Lower leg skin (tissue), 3 donors: ENCODE measurements around the gene BTBD17.

Source experiments
- CTCF ChIP-seq, 3 donors: fragments of 450-650 bp; IDR thresholded peaks; one replicate each; pipeline ENCODE4 v1.5.1; 2016; ENCODE audit warnings: antibody characterized with exemption in 3 of 3, mild to moderate bottlenecking in 3 of 3, moderate library complexity in 2 of 3
- POLR2A ChIP-seq, 2 donors: fragments of 450-650 bp; IDR thresholded peaks; one replicate each; pipeline ENCODE4 v1.6.1; 2016 to 2017; ENCODE audit warnings: antibody characterized with exemption in 2 of 2, mild to moderate bottlenecking in 1 of 2, moderate library complexity in 1 of 2

- no peak for TF ChIP-seq CTCF (IDR thresholded peaks at IDR 0.05)
- no peak for TF ChIP-seq POLR2A (IDR thresholded peaks at IDR 0.05)
These were observed 8.1 kb downstream of the BTBD17 start for GRCh38 chr17:74353446-74354060.
